Midbrain (tissue), 1 donor: ENCODE data around the gene CXCR4.

ENCODE experiments used
- DNase-seq: peaks from one replicate; lab custom pipeline; 2025; lab: John Stamatoyannopoulos, UW

The CXCR4 gene

DNA sequence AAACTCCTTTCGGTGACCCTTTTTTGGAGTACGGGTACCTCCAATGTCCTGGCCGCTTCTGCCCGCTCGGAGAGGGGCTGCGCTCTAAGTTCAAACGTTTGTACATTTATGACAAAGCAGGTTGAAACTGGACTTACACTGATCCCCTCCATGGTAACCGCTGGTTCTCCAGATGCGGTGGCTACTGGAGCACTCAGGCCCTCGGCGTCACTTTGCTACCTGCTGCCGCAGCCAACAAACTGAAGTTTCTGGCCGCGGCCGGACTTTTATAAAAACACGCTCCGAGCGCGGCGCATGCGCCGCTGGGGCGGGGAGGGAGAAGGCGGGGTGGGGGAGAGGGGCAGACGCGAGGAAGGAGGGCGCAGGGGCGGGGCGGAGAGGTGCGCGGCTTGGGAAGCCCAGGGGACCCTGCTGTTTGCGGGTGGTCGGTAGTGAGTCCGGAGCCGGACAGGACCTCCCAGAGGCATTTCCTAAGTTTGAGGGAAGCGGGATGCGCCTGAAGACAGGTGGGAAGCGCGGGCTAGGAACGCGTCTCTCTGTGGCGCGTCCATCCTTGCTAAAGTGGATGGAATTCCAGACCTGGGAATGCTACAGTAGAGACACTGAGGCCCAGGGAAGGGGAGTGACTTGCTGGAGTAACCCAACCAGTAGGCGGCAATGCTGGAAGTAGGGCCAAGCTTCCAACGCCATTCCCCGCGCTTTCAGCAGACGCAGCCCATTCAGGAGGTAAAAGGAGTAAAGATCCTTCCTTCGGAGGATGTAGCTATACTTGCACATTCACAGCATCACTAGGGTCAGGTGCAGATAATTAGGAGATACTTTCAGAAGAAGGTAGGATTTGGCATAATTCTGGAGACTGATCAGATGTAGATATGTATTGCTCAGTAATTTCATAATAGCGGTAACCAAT lies at the start of gene CXCR4:
Gene CXCR4 (minus strand): TSS at position 241 of the 910 bp plus-strand sequence. CDS start 89 bp downstream, at position 152.
- DNase-seq: peak; percentile 73

DNA sequence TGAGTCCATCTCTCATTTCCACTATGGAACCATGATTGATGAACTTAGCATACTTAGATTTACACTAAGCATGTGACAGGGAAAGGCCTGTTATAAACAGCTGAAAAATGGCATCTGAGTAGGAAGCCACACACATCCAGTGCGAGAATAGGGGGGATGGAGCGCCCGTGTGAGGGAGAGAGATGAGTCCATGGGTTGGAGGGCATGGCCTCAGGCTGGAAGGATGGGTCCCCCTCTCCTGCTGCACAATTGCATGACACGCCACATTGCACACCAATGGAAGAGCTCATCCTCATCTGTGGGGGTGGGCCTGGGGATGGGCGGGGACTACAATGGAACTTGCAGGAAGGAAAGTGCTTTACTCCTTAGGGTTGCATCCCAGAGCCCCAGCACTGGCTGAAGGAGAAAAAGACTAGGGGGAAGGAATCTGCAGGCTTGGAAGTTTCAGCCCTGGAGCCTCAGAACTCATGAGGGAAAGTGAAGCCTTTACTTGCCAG lies 46.4 kb upstream of the CXCR4 start:
- no peak for DNase-seq

GRCh38 chr2:136162438-136162837 lies 44.5 kb upstream of the CXCR4 start:
- no peak for DNase-seq

DNA sequence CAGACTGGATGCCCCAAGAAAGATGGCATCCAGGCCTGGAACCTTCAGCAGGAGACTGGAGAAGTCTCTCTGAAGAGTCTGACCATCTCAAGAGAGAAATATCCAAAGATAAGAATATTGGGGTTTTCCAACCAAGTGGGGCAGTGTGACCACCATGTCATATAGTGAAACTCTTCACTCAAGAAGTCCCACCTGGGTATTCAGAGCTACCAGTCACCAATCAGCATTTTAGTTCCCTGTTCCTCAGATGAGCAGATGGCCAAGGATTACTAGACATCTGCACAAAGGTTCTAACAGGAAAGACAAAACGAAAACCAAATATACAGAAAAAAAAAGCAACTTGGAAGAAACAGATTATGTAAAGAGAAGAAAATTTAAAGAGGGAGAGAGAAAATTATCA lies 38.5 kb upstream of the CXCR4 start:
- DNase-seq: no peak

- DNase-seq: no peak
Observed at GRCh38 chr2:136154384-136154783, 36.4 kb upstream of the CXCR4 start.

DNA sequence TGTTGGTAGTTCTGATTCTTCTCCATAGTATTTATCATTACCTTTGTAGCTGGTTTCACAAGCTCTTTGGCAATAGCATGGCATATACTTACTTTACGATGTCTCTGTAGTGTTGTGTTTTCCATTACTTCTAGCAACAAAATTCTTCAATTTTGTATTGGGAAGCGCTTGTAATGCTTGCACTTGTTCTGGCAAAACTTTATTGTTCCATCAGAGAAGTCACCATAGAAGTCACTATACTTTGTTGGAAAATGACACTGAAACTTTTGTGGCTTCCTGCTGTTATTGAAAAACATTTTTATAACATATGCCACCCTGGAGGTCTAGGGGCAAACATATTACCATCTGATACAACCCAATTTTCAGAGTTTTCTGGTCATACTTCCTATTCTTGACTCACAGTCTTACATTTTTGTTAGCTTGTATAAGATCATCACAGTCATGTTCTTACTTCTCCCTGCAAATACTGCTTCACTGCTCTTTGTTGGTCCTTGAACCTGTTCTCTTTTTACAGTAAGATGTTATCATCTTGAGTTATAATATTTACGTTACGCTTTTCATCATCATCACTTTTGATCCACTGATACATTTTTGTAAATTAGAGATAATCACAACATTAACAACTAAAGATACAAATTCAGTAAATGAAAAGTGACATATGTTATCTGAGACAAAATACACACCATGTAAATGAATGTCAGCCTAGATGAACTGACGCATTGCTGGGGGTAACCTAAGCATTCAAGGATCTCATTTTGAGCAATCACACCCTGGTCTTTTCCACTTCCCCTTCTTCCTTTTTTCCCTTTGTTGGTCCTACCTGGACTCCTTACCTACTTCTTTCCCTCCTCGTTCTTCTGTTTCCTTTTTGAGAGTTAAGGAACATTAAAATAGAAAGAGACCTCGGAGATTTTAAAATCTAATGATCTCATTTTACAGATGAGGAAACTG lies 33.3 kb upstream of the CXCR4 start:
- DNase-seq: no peak

DNA sequence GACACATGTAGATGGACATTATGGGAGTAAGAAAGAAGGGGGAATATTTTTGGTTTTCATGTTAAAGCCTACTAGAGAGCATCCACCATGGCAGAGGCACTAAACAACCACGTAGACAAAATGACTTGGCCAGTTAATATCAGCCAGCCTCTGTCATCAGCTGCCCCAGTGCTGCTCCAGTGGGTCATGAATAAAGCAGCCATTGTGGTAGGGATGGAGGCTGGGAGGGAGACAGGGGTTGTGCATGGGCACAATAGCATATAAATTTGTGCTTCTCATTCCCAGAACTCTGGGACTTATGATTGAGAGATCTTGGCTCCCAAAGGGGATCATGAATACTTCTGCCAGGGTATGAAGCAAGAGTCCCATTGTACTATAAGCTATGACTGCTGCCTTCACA lies 31.1 kb upstream of the CXCR4 start:
- no peak for DNase-seq

GRCh38 chr2:136146564-136146963 lies 28.6 kb upstream of the CXCR4 start:
- DNase-seq: no peak

DNA sequence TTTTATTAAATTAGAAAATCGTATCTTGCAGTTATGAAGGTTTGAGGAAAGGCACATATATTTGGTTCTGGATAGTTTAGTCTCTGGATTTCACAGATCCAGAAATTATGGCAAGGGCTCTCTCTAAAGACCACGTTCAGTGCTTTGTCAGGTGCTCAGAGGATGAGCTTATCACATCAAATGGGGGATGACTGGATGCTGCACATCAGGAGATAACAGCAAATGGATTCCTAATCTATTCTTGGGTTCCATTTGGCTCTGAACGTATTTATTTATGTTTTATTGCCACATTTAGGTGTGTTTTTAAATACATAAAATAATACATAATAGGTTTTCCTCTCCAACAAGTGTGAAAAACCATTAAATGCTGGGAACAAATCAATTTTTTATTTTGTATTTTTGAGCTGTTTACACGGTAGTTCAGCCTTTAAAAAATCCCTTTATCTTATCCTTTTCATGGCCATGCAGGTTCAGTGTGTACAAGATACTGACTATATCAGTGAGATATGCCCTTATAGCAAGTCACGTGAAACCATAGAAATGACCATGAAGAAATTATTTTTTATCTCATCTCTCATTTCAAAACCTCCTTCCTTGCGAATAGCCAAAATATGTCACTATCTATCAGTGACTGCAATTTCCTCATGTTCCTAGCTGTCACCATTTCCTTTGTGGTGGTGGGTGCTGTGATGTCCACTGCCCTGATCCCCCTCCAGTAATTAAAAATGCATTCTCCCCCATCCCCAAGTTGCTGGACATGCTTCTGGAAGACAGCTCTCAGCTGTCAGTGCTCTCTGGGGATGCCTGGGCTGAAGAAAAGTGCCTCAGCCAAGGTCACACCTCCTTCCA lies 25.9 kb upstream of the CXCR4 start:
- DNase-seq: no peak

DNA sequence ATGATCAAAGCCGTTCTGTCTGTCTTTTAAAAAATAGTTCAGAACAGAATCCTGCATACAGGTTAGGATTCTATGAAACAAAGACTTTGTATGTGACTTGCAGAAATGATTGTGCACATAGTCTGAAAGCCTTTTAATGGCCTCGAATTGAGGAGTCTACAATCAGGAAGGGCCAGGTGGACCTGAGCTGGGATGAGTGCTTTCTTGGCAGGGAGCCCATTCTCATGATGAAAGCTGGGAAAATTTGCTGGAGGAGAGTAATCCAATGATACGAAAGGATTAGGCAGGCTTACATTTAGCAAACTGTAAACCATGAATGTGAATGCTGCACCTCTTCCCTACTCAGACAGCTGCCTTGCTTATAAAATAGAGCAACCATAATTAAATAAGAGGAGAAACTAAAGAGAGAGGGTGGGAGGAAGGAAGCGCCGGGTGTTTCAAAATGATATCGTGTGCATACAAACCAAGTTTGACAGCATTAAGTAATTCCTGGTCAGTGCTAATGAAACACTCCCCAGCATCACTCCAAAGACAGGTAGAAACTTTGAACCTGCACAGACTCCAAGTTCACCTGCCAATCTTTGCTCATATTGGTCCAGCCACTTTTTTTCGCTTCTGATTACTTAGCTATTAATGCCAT lies 23.7 kb upstream of the CXCR4 start:
- no peak for DNase-seq

- no peak for DNase-seq
Observed at GRCh38 chr2:136139631-136140030, 21.7 kb upstream of the CXCR4 start.

- no peak for DNase-seq
Observed at GRCh38 chr2:136137982-136138381, 20.0 kb upstream of the CXCR4 start.

GRCh38 chr2:136136931-136137330 lies 19.0 kb upstream of the CXCR4 start:
- DNase-seq: no peak

GRCh38 chr2:136135921-136136906 lies 18.3 kb upstream of the CXCR4 start:
- no peak for DNase-seq

DNA sequence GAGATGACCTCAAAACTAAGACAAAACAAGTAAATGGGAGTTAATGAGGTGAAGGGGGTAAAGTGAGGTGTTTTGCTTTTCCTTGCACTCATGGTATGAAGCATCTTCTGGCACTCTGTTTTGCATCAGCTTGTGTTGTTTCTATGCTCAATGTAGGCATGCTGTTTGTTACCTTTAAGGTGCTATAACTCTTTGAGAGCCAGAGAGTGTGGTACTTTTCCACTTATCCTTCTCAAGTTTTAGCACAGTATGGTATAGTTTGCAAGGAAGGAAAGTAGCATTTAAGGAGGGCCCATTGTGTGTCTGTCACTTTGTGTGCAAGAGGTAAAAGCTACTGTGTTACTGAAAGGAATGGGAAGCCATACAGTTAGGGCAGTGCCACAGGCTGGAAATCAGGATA lies 17.5 kb upstream of the CXCR4 start:
- no peak for DNase-seq

- DNase-seq: no peak
Observed at GRCh38 chr2:136134126-136134525, 16.2 kb upstream of the CXCR4 start.

DNA sequence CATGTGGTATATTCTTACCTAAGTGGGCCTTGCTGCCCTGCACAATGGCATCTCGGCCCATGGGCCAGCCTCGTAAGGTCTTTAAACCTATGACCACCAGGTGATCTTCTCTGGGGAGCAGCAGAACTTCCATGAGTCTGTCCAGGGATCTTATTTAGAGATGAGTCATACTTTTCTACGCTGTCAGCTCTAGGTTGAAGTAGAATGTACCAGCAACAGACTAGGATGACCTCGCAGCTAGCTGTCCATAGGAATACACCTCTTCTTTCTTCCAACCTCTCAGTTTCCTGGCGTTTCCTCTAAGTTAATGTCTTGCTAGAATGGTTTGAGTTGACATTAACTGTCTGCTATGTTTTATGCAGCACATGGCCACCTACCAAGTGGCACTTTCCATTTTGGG lies 15.6 kb upstream of the CXCR4 start:
- DNase-seq: no peak

DNA sequence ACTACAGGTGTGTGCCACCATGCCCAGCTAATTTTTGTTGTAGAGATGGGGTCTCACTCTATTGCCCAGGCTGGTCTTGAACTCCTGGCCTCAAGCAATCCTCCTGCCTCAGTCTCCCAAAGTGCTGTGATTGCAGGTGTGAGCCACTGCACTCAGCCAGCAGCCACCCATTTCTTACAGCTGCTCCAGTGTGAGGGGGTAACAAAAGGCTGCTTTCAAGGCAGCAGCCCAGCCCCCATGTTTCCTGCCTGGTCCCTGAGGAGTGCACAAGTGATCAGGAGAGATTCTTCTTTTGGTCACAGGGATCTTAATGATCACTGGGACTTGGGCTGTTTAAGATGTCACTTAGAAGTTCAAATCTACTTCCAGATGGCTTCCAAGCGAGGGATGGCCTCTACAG lies 15.2 kb upstream of the CXCR4 start:
- no peak for DNase-seq

DNA sequence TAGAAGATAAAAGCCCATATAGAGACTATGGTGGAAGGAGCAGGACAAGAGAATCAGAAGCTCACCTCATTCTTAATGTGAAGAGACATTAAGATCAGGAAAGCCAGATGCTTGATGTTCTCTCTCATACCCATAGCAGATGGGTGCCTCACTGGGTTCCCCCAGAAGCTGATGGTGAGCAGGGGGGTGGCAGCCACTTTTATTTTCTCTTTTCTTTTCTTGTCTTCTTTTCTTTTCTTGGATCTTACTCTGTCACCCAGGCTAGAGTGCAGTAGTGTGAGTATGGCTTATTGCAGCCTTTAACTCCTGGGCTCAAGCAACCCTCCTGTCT lies 14.8 kb upstream of the CXCR4 start:
- no peak for DNase-seq
